Right lobe of liver (tissue), 4 donors: ENCODE measurements around the gene CDK2.

Experiments used
- POLR2A ChIP-seq: fragments of 450-650 bp; IDR thresholded peaks from one replicate; pipeline ENCODE4 v1.6.1; 2017; ENCODE audit warnings: antibody characterized with exemption, mild to moderate bottlenecking
- TF ChIP-seq, protein P1 (sequence below), 4 donors: fragments of 200-600 bp in 3 of 4; fragments of 450-650 bp in 1 of 4; IDR thresholded peaks; one replicate each; pipeline versions ENCODE4 v1.5.1 to v1.8.0; 2016 to 2022; ENCODE audit warnings: antibody characterized with exemption in 4 of 4, mild to moderate bottlenecking in 2 of 4
- donor health status: DM: no; HTN: no; CAD: no.
- donor health status: DM: no; HTN: no; CAD: no.
- donor health status: DM: no; HTN: yes; CAD: no.

- TF ChIP-seq, protein P1, sequence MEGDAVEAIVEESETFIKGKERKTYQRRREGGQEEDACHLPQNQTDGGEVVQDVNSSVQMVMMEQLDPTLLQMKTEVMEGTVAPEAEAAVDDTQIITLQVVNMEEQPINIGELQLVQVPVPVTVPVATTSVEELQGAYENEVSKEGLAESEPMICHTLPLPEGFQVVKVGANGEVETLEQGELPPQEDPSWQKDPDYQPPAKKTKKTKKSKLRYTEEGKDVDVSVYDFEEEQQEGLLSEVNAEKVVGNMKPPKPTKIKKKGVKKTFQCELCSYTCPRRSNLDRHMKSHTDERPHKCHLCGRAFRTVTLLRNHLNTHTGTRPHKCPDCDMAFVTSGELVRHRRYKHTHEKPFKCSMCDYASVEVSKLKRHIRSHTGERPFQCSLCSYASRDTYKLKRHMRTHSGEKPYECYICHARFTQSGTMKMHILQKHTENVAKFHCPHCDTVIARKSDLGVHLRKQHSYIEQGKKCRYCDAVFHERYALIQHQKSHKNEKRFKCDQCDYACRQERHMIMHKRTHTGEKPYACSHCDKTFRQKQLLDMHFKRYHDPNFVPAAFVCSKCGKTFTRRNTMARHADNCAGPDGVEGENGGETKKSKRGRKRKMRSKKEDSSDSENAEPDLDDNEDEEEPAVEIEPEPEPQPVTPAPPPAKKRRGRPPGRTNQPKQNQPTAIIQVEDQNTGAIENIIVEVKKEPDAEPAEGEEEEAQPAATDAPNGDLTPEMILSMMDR (IDR thresholded peaks at IDR 0.05) = no peak
- no peak for TF ChIP-seq POLR2A
Measured at GRCh38 chr12:55937981-55938380, 28.6 kb upstream of the CDK2 start.
